ENCODE measurements around the gene SETD3.

The SETD3 gene

GRCh38 chr14:99516871-99517642, 36.4 kb upstream of the SETD3 start:
- DNase-seq (ENCODE audit: low read depth in 3 of 3), result no peak

- DNase-seq (ENCODE audit: low read depth in 3 of 3), result no peak
These were observed 35.7 kb upstream of the SETD3 start for GRCh38 chr14:99516156-99516870.

DNA sequence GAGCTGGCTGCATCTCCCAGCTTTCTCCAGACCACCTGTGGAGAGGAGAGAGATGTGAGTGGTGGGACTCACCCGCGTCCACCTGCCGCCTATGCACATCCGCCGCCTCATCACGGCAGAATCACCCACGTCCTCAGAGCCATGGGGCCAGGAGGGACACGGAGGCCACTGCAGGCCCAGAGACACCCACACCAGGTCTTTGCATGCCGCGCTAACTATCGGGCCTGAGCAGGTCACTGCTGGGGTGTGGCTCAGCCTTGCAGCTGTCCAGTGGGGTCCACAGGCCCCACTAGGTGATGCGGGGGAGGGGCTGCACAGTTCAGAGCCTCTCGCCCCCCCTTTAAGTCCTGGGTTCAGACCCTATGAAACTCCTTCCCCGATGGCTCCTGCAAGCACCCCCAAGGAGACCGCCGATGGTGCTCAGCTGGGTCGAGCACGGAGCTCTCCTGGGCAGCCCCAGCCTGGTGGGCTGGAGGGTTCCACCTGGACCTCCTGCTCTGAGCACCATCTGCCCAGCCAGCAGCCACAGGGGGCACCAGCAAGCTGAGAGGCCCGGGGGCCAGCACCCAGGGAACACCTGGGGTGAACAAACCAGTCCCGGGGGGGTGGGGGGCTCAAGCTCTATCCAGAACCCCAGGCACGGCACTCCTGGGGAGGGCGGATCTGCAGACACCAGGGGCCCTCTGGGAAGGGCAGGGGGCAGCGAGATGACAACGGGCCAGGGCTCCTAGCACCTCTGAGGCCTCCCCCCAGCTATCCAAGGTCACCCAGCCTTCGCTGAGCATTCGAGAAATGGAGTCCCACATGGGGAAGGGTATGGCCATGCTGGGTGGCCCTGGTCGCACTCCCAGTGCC, 34.9 kb upstream of the SETD3 start:
- no peak for DNase-seq (ENCODE audit: low read depth in 3 of 3)

GRCh38 chr14:99514552-99515300, 34.1 kb upstream of the SETD3 start:
- no peak for DNase-seq (ENCODE audit: low read depth in 3 of 3)

- DNase-seq (ENCODE audit: low read depth in 3 of 3), result no peak
These were observed 33.4 kb upstream of the SETD3 start for GRCh38 chr14:99513946-99514551.

GRCh38 chr14:99513183-99513694, 32.6 kb upstream of the SETD3 start:
- no peak for DNase-seq (ENCODE audit: low read depth in 3 of 3)

DNA sequence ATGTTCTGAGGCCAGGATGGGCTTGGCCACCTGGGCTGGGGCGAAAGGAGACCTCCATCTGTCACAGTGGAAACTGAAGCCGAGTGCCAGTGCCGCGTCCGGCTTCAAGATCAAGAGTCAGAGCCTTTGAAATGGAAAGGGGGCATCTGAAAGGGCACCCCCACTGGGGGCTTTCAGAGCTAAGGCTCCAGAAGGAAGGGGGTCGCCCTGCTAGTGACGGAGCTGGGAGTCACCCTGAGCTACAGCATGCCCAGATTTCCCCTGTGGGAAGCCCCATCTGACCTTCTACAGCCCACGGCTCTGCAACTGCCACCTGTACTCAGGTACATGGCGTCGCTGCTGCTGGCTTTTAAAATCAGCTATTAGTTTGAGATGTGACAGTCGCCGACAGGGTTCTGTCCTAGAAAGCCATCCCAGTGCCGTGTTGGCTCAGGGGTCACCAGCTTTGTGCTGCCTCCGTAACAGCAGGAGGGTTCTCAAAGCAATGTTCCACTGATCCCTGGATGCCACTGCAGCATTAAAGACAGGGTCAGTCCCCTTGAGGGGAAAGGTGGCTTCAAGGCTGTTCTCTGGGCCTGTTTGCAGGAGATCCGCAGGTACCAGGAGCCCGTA, 32.0 kb upstream of the SETD3 start:
- DNase-seq (ENCODE audit: low read depth in 3 of 3), result no peak

- DNase-seq (ENCODE audit: low read depth in 3 of 3), result no peak
These were observed 31.4 kb upstream of the SETD3 start for GRCh38 chr14:99512110-99512449.

DNA sequence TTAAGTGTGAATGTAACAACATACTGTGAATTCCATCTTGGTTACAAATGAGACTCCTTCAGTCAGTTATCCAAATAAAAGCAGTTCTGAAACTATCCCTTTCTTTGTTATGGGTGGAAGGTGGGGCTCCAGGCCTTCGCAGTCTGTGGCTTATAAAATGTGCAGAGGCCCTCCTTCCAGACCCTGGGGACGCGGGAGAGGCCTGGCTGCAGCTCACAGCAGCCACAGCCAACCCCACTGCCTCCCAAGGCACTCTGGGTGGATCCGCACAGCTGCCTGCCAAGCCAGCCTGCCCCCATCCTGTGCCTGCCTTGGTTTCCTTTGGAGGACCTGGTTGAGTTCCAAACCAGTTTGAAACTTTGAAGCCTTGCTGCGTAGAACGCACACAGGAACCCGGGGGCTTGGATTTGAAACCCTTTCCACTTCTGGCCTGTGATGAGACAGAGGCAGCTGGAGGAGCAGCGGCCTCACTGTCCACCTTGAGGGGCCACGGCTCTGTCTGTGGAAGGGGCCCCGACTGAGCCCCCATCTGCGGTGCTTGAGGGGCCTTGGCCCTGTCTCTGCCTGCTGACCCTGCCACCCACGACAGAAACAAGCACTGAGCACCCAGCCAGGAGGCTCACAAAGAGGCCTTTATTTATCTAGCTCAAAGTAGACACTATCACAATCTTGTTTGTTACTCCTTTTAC, 30.9 kb upstream of the SETD3 start:
- no peak for DNase-seq (ENCODE audit: low read depth in 3 of 3)

DNA sequence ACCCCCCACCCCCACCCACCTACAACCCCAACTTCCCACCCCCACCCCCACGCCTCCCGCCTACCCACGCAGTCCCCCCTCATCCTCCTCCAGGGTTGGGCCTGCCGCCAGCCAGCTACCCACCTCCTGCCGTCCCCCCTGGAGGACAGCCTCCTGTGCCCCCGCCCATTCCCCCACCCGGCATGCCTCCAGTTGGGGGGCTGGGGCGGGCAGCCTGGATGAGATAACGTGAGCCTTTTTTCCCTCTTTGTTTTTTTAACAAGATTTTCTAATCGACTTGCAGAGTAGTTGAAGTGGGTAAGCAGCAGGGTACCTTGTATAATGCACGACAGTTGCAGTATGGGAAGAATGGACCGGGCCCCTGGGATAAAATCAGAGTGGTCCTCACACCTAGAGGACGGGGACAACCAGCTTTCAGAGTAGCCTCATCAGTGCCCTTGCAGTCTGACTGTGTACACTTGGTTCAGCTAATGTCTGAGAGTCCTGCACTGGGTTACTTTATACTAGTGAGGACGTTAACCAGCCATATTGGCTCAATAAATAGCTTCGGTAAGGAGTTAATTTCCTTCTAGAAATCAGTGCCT, 30.0 kb upstream of the SETD3 start:
- no peak for DNase-seq (ENCODE audit: low read depth in 3 of 3)

- no peak for DNase-seq (ENCODE audit: low read depth in 3 of 3)
These were observed 29.4 kb upstream of the SETD3 start for GRCh38 chr14:99509871-99510555.

GRCh38 chr14:99508896-99509629, 28.4 kb upstream of the SETD3 start:
- no peak for DNase-seq (ENCODE audit: low read depth in 3 of 3)

DNA sequence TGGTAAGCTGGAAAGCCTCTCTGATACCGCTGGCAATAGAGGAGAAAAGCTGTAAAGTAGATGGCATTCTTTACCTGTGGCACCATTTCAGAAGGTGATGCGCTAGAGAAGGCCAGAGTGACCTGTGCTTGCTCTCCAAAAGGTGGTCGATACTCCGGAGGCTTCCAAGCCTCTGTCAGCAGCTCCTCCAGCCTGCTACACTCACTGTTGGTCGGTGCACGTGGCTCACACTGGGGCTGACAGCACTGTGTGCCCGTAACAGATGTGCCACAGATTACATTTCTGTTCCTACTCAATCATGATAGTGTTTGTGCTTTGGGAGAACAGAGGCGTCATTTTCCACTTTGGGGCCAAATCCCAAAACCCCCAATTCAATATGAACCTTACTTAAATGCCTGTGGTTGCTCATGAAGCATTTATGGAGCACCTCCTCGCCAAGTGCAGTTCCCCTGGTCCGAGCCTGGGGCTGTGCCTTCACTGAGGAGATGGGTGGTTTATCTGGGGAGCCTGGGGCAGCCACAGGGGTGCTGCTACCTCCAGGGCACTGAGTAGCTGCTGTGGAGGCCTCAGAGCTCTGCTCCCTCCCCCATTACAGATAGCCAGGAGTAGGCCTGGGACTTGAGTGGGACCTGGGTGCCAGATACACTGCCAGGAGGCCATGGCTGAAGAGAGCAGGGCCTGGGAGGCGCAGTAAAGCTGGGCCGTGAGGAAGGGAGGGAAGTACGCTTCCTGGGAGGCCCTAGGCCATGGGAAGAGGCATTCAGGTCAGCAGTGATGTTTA, 27.4 kb upstream of the SETD3 start:
- no peak for DNase-seq (ENCODE audit: low read depth in 3 of 3)

GRCh38 chr14:99506276-99506675, 25.6 kb upstream of the SETD3 start:
- DNase-seq (ENCODE audit: low read depth in 3 of 3), result no peak

- DNase-seq (ENCODE audit: low read depth in 3 of 3), result no peak
These were observed 24.4 kb upstream of the SETD3 start for GRCh38 chr14:99505089-99505488.

DNA sequence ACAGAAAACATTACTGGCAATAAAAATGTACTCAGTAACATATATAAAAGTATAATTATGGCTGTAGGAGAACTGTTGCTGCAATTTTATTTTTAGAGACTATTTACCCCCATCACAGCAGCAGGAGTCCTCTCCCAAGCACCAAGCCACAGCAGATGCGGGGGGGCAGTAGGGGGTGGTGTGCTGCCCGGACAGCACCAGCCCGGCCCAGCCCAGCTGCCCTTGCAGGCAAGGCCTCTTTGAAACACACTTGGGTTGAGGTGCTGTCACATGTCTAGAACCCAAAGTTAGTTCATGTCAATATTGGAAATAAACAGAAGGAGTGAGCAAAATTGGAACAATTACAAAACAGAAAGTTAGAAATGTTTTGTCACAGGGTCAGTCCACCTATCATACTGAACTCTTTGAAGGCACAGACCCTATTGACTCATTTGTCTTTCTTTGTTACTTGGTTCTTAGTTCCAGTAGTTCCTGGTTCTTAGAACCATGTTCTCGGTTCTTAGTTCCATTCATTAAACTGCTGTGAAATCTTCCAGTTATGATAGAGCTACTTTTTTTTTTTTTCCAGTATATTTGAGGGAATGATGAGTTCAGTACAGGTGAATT, 23.3 kb upstream of the SETD3 start:
- no peak for DNase-seq (ENCODE audit: low read depth in 3 of 3)

DNA sequence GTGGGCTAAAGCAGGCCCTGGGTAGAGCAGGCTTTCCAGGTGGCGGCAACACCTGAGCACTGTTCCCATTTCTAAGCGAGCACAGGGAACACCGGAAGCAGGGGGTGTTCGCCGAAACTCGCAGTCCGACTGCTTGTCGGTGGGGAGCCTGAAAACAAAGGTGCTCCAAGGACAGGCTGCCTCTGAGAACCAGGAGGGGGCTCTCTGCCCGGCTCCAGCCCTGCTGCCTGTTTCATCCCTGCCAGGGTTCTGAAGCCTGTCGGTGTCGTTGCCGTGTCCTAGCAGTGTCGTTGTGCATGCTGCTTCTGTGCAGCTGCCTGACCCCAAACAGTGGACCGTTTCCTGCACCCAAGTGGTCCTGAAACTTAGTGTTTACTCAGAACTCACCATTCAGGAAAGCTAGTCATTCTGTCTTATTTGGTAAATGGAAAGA, 22.3 kb upstream of the SETD3 start:
- no peak for DNase-seq (ENCODE audit: low read depth in 3 of 3)
